Myocyte (in vitro differentiated cells): ENCODE data around the gene COL1A1. TPM values are rescaled to one million over a fixed set of nuclear protein-coding genes. Genes with fewer than 3 reads are reported as not detected.
A peak's percentile ranks its signal among the peaks of the same experiment; 100 is the strongest.

Experiments used
- DNase-seq: peaks from one replicate; pipeline ENCODE4 v3.0.0-alpha.2; 2012; ENCODE audit warnings: low read depth
- polyA plus RNA-seq: library from polyadenylated mRNA; unstranded; fragments of >200 nt; gene quantifications from one replicate; pipeline ENCODE4 v1.2.1, GENCODE V29; 2012; ENCODE audit warnings: missing spikeins
- total RNA-seq: library from RNA; depleted of rRNA; stranded (reverse); fragments of >200 nt; gene quantifications from 2 replicates; pipeline ENCODE4 v1.2.3, GENCODE V29; 2014

COL1A1 gene
- 604 and 719 TPM in 2 replicates for total RNA-seq
- polyA plus RNA-seq = 15,153 TPM

- peak; percentile 85 for DNase-seq
Observed at GRCh38 chr17:50201276-50201854, at the start of gene COL1A1. Gene COL1A1 (minus strand): TSS chr17:50201631. CDS start chr17:50201513, 118 bp downstream.

GRCh38 chr17:50248255-50248654 lies 46.8 kb upstream of the COL1A1 start:
- no peak for DNase-seq

- DNase-seq = no peak
Observed at GRCh38 chr17:50244771-50245170, 43.3 kb upstream of the COL1A1 start.

GRCh38 chr17:50241431-50241830 lies 40.0 kb upstream of the COL1A1 start:
- DNase-seq = no peak

- DNase-seq = peak; percentile 18
Observed at GRCh38 chr17:50240851-50241250, 39.4 kb upstream of the COL1A1 start.

GRCh38 chr17:50239937-50240336 lies 38.5 kb upstream of the COL1A1 start:
- DNase-seq = peak; percentile 42

- DNase-seq = no peak
Observed at GRCh38 chr17:50238601-50239280, 37.3 kb upstream of the COL1A1 start.

GRCh38 chr17:50237901-50238300 lies 36.5 kb upstream of the COL1A1 start:
- no peak for DNase-seq

GRCh38 chr17:50234581-50234980 lies 33.1 kb upstream of the COL1A1 start:
- no peak for DNase-seq

- DNase-seq = no peak
Observed at GRCh38 chr17:50225701-50226240, 24.3 kb upstream of the COL1A1 start.

GRCh38 chr17:50222922-50223321 lies 21.5 kb upstream of the COL1A1 start:
- DNase-seq = peak; percentile 41

GRCh38 chr17:50221864-50222545 lies 20.6 kb upstream of the COL1A1 start:
- peak; percentile 71 for DNase-seq

- DNase-seq = peak; percentile 47
Observed at GRCh38 chr17:50221266-50221863, 19.9 kb upstream of the COL1A1 start.

- DNase-seq = no peak
Observed at GRCh38 chr17:50220811-50221210, 19.4 kb upstream of the COL1A1 start.

GRCh38 chr17:50219939-50220465 lies 18.6 kb upstream of the COL1A1 start:
- peak; percentile 53 for DNase-seq

GRCh38 chr17:50219342-50219741 lies 17.9 kb upstream of the COL1A1 start:
- DNase-seq = peak; percentile 63

- peak; percentile 80 for DNase-seq
Observed at GRCh38 chr17:50218771-50219315, 17.4 kb upstream of the COL1A1 start.

GRCh38 chr17:50218071-50218759 lies 16.8 kb upstream of the COL1A1 start:
- peak; percentile 44 for DNase-seq

GRCh38 chr17:50217591-50217990 lies 16.2 kb upstream of the COL1A1 start:
- DNase-seq = no peak

- DNase-seq = peak; percentile 25
Observed at GRCh38 chr17:50214976-50215760, 13.7 kb upstream of the COL1A1 start.
